Testis (tissue), 5 donors: Measurements from ENCODE around the gene CEACAM18. TPM values are rescaled to one million over a fixed set of nuclear protein-coding genes. Genes with fewer than 3 reads are reported as not detected.

Experiments
- DNase-seq: peaks from one replicate; pipeline ENCODE4 v3.0.0-alpha.2; 2019
- H3K27ac ChIP-seq, 2 donors: fragments of 200-600 bp; sonication (generic); one replicate each; pipeline ENCODE4 v1.5.1; 2019
- H3K27me3 ChIP-seq: fragments of 200-600 bp; sonication (generic); one replicate; pipeline ENCODE4 v1.5.1; 2019
- H3K36me3 ChIP-seq: fragments of 200-600 bp; sonication (generic); one replicate; pipeline ENCODE4 v1.5.1; 2017; ENCODE audit warnings: low read depth; ENCODE audit errors: missing control alignments
- H3K4me1 ChIP-seq: fragments of 200-600 bp; sonication (generic); one replicate; pipeline ENCODE4 v1.5.1; 2019
- H3K4me3 ChIP-seq, 2 donors: fragments of 200-600 bp; sonication (generic); one replicate each; pipeline ENCODE4 v1.5.1; 2017 to 2019
- H3K9me3 ChIP-seq: fragments of 200-600 bp; sonication (generic); one replicate; pipeline ENCODE4 v1.5.1; 2017
- POLR2A ChIP-seq: fragments of 450-650 bp; IDR thresholded peaks from one replicate; pipeline ENCODE4 v1.6.1; 2017; ENCODE audit warnings: antibody characterized with exemption, mild to moderate bottlenecking, moderate library complexity
- WGBS, 2 donors: methylation state at CpG; one replicate each; pipeline ENCODE4 v1.1.5; 2018; 5-methylcytosine and 5-hydroxymethylcytosine counted together
- intact Hi-C: fragments of 100-400 bp; cut with DNase I; formaldehyde crosslinking; loops from one replicate; pipeline ENCODE4 v1.15.1; 2023; ENCODE audit warnings: low total_unique reads
- long read RNA-seq, 2 donors: transcript quantifications; one replicate each; lab custom pipeline, GENCODE V29; 2026
- polyA plus RNA-seq: library from polyadenylated mRNA; stranded (reverse); fragments of 350-450 nt; fragmentation: Illumina TruSeq; extraction: RNeasy Lipid Tissue Mini Kit (QIAGEN cat#74804); gene quantifications from one replicate; pipeline ENCODE4 v1.2.3, GENCODE V29; 2014; ENCODE audit warnings: low read depth, low replicate concordance; ENCODE audit not compliant: insufficient read depth
- total RNA-seq, 2 donors: library from RNA; depleted of rRNA; stranded (reverse); fragments of >200 nt; gene quantifications; one replicate each; pipeline ENCODE4 v1.2.3, GENCODE V29; 2016
- TF ChIP-seq, protein P1 (sequence below), 3 experiments: fragments of 450-650 bp in 2 of 3; fragments of 200-600 bp in 1 of 3; sonication (generic) in 1 of 3; IDR thresholded peaks; one replicate each; pipeline ENCODE4 v1.5.1; 2016 to 2019; ENCODE audit warnings: antibody characterized with exemption in 3 of 3, mild to moderate bottlenecking in 2 of 3, moderate library complexity in 1 of 3

The CEACAM18 gene
- not detected for total RNA-seq
- not detected for polyA plus RNA-seq
- long read RNA-seq, donor 1: 0 reads
- long read RNA-seq, donor 2: 0 reads

DNA sequence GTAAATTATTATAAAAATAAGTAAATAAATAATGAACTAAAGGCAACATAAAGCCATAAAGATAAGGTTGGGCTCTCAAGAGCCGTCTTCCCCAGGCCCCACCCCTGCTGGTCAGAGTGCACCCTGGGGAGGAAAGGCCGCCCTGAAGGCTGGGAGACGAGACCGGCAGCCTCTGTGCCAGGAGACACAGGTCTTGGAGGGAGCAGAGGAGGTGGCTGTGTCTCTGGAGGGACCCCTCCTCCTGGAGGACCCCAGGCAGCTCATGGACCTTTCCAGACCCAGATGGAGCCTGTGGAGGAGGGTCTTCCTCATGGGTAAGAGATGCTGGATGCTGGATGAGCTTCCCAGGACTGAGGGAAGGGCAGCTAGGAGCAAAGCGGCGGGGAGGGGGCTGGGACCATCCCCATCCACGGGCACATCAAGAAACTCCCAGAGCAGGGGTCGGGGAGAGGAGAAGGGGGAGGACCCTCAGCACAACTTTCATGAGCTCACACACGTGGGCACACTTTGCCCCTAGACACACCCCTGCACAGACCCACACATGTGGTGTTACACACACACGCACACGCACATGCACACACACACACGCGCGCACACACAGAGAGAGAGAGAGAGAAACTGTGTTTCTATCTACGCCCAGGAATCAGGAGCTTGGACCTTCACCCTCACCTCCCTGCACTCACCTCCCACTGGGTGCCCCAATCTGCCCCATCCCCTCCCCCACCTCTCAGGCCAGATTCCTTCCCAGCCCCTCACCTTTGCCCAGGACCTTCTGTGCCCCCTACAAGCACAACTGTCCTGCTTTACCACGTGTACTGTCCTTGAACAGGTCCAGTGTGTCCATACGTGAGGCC, at the start of gene CEACAM18:
TSS of gene CEACAM18 (plus strand) at position 159 of the 854 bp plus-strand sequence.
- DNase-seq: no peak
- no peak for TF ChIP-seq POLR2A
- TF ChIP-seq, protein P1, sequence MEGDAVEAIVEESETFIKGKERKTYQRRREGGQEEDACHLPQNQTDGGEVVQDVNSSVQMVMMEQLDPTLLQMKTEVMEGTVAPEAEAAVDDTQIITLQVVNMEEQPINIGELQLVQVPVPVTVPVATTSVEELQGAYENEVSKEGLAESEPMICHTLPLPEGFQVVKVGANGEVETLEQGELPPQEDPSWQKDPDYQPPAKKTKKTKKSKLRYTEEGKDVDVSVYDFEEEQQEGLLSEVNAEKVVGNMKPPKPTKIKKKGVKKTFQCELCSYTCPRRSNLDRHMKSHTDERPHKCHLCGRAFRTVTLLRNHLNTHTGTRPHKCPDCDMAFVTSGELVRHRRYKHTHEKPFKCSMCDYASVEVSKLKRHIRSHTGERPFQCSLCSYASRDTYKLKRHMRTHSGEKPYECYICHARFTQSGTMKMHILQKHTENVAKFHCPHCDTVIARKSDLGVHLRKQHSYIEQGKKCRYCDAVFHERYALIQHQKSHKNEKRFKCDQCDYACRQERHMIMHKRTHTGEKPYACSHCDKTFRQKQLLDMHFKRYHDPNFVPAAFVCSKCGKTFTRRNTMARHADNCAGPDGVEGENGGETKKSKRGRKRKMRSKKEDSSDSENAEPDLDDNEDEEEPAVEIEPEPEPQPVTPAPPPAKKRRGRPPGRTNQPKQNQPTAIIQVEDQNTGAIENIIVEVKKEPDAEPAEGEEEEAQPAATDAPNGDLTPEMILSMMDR (IDR thresholded peaks at IDR 0.05): no peak
- Histone ChIP-seq H3K9me3 (no peaks in the 10 kb centered on the region), H3K4me3 (no peak within 1 kb of the TSS), H3K27me3 (no peaks in the 10 kb centered on the region), H3K27ac (no peak within 1 kb of the TSS), H3K4me1 (no peaks in the 10 kb centered on the region), H3K36me3 (no peaks in the 10 kb centered on the region)
- WGBS, 2 donors: 72% methylated on average over 17 of the region's 17 CpGs
- intact Hi-C loops: no loop called here

DNA sequence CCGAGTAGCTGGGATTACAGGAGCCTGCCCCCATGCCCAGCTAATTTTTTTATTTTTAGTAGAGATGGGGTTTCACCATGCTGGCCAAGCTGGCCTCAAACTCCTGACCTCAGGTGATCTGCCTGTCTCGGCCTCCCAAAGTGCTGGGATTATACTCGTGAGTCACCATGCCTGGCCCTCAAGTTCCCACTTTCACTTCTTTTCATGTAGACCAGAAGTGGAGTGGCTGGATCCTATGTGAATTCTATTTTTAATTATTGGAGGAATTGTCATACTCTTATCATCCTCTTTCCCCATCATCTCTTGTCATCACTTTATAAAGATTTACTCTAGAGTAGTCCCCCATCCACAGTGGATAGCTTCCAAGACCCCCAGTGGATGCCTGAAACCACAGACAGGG, 48.1 kb upstream of the CEACAM18 start:
- intact Hi-C loops: no loop called here
- H3K4me1 ChIP-seq: no peaks in the 10 kb centered on the region
- H3K36me3 ChIP-seq: no peaks in the 10 kb centered on the region
- no peak overlapping the region for H3K27ac ChIP-seq
- TF ChIP-seq, protein P1 (IDR thresholded peaks at IDR 0.05): no peak
- H3K27me3 ChIP-seq: no peaks in the 10 kb centered on the region
- no peaks in the 10 kb centered on the region for H3K9me3 ChIP-seq
- WGBS, 2 donors: 67 to 78% methylated on average over 3 of the region's 3 CpGs
- H3K4me3 ChIP-seq: no peak overlapping the region
- no peak for DNase-seq

DNA sequence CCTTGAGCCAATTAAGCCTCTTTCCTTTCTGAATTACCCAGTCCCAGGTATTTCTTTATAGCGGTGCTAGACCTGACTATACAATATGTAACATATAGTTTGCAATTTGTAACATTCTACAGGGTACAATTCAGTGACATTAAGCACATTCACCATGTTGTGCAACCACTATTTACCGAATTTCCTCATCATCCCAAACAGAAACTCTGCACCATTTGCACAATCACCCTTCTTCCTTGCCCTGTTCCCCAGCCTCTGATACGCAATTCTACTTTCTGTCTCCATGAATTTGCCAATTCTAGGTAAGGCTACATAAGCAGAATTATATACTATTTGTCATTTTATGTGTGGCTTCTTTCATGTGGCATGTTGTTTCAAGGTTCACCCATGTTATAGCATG, 47.2 kb upstream of the CEACAM18 start:
- Histone ChIP-seq H3K27ac (no peak overlapping the region), H3K4me1 (no peaks in the 10 kb centered on the region), H3K4me3 (no peak overlapping the region), H3K36me3 (no peaks in the 10 kb centered on the region), H3K9me3 (no peaks in the 10 kb centered on the region), H3K27me3 (no peaks in the 10 kb centered on the region)
- 54 to 67% methylated on average over 3 of the region's 3 CpGs for WGBS, 2 donors
- DNase-seq: no peak
- no peak for TF ChIP-seq POLR2A
- intact Hi-C loops: no loop called here

DNA sequence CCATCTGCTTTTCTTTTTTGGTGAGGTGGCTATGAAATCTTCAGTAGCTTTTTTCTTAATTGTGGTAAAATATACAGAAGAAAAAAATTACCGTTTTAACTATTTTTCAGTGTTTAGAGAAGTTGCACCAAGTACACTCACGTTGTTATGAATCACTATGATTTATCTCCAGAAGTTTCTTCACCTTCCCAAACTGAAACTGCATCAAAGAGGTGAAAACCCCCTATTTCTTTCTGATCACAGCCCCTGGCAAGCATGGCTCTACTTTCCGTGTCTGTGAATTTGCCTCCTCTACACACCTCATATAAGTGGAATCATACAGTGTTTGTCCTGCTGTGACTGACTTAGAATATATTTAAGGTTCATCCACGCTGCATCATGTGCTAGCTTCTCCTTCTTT, 45.3 kb upstream of the CEACAM18 start:
- intact Hi-C loops: no loop called here
- DNase-seq: no peak
- no peak for TF ChIP-seq POLR2A
- TF ChIP-seq, protein P1 (IDR thresholded peaks at IDR 0.05): no peak
- Histone ChIP-seq H3K36me3 (no peaks in the 10 kb centered on the region), H3K9me3 (no peaks in the 10 kb centered on the region), H3K4me1 (no peaks in the 10 kb centered on the region), H3K27me3 (no peaks in the 10 kb centered on the region), H3K4me3 (no peak overlapping the region), H3K27ac (no peak overlapping the region)
- 59 to 80% methylated on average over 4 of the region's 4 CpGs for WGBS, 2 donors

DNA sequence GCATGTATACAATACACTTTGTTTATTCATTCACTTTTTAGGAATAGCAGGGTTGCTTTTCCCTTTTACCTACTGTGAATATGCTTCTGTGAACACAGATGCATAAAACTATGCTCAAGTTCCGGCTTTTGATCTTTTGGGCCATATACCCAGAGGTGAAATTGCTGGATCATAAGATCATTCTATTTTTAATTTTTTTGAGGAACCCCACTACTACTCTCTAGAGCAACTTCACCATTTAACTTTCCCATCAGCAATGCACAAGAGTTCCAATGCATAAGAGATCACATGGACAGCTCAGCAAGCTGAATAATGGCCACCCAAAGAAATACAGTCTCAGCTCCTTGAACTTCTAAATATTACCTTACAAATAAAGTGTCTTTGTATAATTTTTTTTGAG, 43.9 kb upstream of the CEACAM18 start:
- intact Hi-C loops: no loop called here

More for the DNA sequence above, 43.9 kb upstream of the CEACAM18 start:
- no peaks in the 10 kb centered on the region for H3K9me3 ChIP-seq
- H3K36me3 ChIP-seq: no peaks in the 10 kb centered on the region
- no peak for DNase-seq
- no peaks in the 10 kb centered on the region for H3K27me3 ChIP-seq
- H3K4me3 ChIP-seq: no peak overlapping the region
- TF ChIP-seq, protein P1 (IDR thresholded peaks at IDR 0.05): no peak
- no peak for TF ChIP-seq POLR2A
- 77 to 95% methylated on average over 1 of the region's 1 CpG for WGBS, 2 donors
- H3K4me1 ChIP-seq: no peaks in the 10 kb centered on the region
- no peak overlapping the region for H3K27ac ChIP-seq
